ENCODE data around the gene CSN1S1.
"Not testable (repeated sequence)": the region's sequence is repeated elsewhere in the genome, so short reads cannot be mapped to it uniquely, and the experiment has no call there.

The CSN1S1 gene

GRCh38 chr4:69920874-69921273 lies 10.0 kb upstream of the CSN1S1 start:
- H3K27me3 ChIP-seq (ENCODE audit: insufficient read depth, low read length, poor library complexity, severe bottlenecking), result no peaks in the 10 kb centered on the region
- no peaks in the 10 kb centered on the region for H3K4me1 ChIP-seq (ENCODE audit: insufficient read depth, low read length, poor library complexity, severe bottlenecking)
- H3K9ac ChIP-seq (ENCODE audit: low read depth, low read length, poor library complexity, severe bottlenecking), result no peak overlapping the region
- no peak overlapping the region for H3K4me3 ChIP-seq (ENCODE audit: low read length, poor library complexity, severe bottlenecking)
- TF ChIP-seq EZH2phosphoT487 (IDR thresholded peaks at IDR 0.05; ENCODE audit: borderline replicate concordance), result no peak
- TF ChIP-seq CTCF (conservative IDR thresholded peaks at IDR 0.05; ENCODE audit: low read length), result no peak
- H2AFZ ChIP-seq (ENCODE audit: low read length), result no peak overlapping the region
- no peak overlapping the region for H3K4me2 ChIP-seq (ENCODE audit: low read depth, low read length, poor library complexity, severe bottlenecking)
- no peaks in the 10 kb centered on the region for H3K9me3 ChIP-seq (ENCODE audit: insufficient read depth, low read depth, low read length)
- no peaks in the 10 kb centered on the region for H4K20me1 ChIP-seq (ENCODE audit: insufficient read depth, low read length, poor library complexity, severe bottlenecking)
- no peaks in the 10 kb centered on the region for H3F3A ChIP-seq (ENCODE audit: low read depth)
- H3K36me3 ChIP-seq (ENCODE audit: insufficient read depth, low read length), result no peaks in the 10 kb centered on the region
- H3K79me2 ChIP-seq (ENCODE audit: insufficient read depth, low read length), result no peaks in the 10 kb centered on the region
- no peaks in the 10 kb centered on the region for H3K9me2 ChIP-seq (replicated peaks; ENCODE audit: low read depth, low read length)

DNA sequence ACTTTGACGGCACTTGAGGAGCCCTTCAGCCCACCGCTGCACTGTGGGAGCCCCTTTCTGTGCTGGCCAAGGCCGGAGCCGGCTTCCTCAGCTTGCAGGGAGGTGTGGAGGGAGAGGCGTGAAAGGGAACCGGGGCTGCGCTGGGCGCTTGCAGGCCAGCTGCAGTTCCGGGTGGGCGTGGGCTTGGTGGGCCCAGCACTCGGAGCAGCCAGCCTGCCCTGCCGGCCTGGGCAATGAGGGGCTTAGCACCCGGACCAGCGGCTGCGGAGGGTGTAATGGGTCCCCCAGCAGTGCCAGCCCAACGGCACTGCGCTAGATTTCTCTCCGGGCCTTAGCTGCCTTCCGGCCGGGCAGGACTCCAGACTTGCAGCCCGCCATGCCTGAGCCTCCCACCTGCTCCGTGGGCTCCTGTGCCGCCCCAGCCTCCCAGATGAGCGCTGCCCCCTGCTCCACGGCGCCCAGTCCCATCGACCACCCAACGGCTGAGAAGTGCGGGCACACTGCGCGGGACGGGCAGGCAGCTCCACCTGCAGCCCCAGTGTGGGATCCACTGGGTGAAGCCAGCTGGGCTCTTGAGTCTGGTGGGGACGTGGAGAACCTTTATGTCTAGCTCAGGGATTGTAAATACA lies 7.0 kb upstream of the CSN1S1 start:
- not testable (repeated sequence) for H2AFZ ChIP-seq (ENCODE audit: low read length); H3K79me2 ChIP-seq (ENCODE audit: insufficient read depth, low read length); H3K4me2 ChIP-seq (ENCODE audit: low read depth, low read length, poor library complexity, severe bottlenecking); H3K4me1 ChIP-seq (ENCODE audit: insufficient read depth, low read length, poor library complexity, severe bottlenecking); H4K20me1 ChIP-seq (ENCODE audit: insufficient read depth, low read length, poor library complexity, severe bottlenecking); H3K36me3 ChIP-seq (ENCODE audit: insufficient read depth, low read length); H3K27me3 ChIP-seq (ENCODE audit: insufficient read depth, low read length, poor library complexity, severe bottlenecking); H3K9ac ChIP-seq (ENCODE audit: low read depth, low read length, poor library complexity, severe bottlenecking); H3K4me3 ChIP-seq (ENCODE audit: low read length, poor library complexity, severe bottlenecking); H3F3A ChIP-seq (ENCODE audit: low read depth); H3K9me3 ChIP-seq (ENCODE audit: insufficient read depth, low read depth, low read length); H3K9me2 ChIP-seq (replicated peaks; ENCODE audit: low read depth, low read length)

DNA sequence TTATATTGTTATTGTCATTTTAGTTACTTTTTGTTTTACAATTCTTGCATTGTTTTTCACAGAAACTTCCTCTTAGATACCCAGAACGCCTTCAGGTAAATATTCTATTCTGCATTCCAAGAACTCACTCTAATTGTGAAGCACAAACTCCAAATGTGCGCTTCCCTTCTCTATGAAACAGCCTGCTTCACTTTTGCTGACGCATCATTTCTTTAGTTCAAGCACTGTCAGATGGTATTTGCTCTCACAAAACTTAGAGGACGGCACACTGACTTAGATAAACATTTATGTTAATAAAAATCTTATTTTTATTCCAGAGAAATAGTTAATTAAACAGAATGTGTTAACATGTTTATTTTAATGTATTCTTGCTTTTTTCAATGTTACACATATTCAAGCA lies 3.3 kb downstream of the CSN1S1 start:
- no peaks in the 10 kb centered on the region for H3F3A ChIP-seq (ENCODE audit: low read depth)
- H3K9ac ChIP-seq (ENCODE audit: low read depth, low read length, poor library complexity, severe bottlenecking), result no peak overlapping the region
- H2AFZ ChIP-seq (ENCODE audit: low read length), result no peak overlapping the region
- TF ChIP-seq CTCF (conservative IDR thresholded peaks at IDR 0.05; ENCODE audit: low read length), result no peak
- TF ChIP-seq EZH2phosphoT487 (IDR thresholded peaks at IDR 0.05; ENCODE audit: borderline replicate concordance), result no peak
- no peaks in the 10 kb centered on the region for H3K79me2 ChIP-seq (ENCODE audit: insufficient read depth, low read length)
- H3K4me3 ChIP-seq (ENCODE audit: low read length, poor library complexity, severe bottlenecking), result no peak overlapping the region
- H3K27me3 ChIP-seq (ENCODE audit: insufficient read depth, low read length, poor library complexity, severe bottlenecking), result no peaks in the 10 kb centered on the region
- H4K20me1 ChIP-seq (ENCODE audit: insufficient read depth, low read length, poor library complexity, severe bottlenecking), result no peaks in the 10 kb centered on the region
- H3K36me3 ChIP-seq (ENCODE audit: insufficient read depth, low read length), result no peaks in the 10 kb centered on the region
- no peaks in the 10 kb centered on the region for H3K4me1 ChIP-seq (ENCODE audit: insufficient read depth, low read length, poor library complexity, severe bottlenecking)
- no peaks in the 10 kb centered on the region for H3K9me3 ChIP-seq (ENCODE audit: insufficient read depth, low read depth, low read length)
- H3K4me2 ChIP-seq (ENCODE audit: low read depth, low read length, poor library complexity, severe bottlenecking), result no peak overlapping the region
- H3K9me2 ChIP-seq (replicated peaks; ENCODE audit: low read depth, low read length), result no peaks in the 10 kb centered on the region

DNA sequence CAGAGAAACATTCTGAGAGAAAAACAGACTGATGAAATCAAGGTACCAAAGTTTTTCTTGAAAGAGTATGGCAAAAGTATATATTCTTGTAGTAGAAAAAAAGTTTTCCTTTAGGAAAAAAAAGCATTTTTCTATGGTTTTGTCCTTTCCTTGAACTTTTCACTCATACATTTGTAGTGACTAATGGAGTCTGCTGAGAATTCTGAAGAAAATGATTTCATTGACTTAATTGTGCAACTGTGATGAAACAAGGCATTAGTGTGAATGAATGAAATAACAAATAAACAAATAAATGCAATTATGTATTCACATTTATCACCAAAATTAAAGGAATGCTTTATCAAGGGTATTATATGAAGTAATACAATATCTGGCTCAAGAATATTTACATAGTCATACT lies 5.7 kb downstream of the CSN1S1 start:
- Histone ChIP-seq H3K27me3 (ENCODE audit: insufficient read depth, low read length, poor library complexity, severe bottlenecking) (no peaks in the 10 kb centered on the region), H3K4me2 (ENCODE audit: low read depth, low read length, poor library complexity, severe bottlenecking) (no peak overlapping the region), H3K79me2 (ENCODE audit: insufficient read depth, low read length) (no peaks in the 10 kb centered on the region), H4K20me1 (ENCODE audit: insufficient read depth, low read length, poor library complexity, severe bottlenecking) (no peaks in the 10 kb centered on the region), H3K4me1 (ENCODE audit: insufficient read depth, low read length, poor library complexity, severe bottlenecking) (no peaks in the 10 kb centered on the region), H3K36me3 (ENCODE audit: insufficient read depth, low read length) (no peaks in the 10 kb centered on the region), H3K9me2 (replicated peaks; ENCODE audit: low read depth, low read length) (no peaks in the 10 kb centered on the region), H3K9ac (ENCODE audit: low read depth, low read length, poor library complexity, severe bottlenecking) (no peak overlapping the region), H3F3A (ENCODE audit: low read depth) (no peaks in the 10 kb centered on the region), H3K4me3 (ENCODE audit: low read length, poor library complexity, severe bottlenecking) (no peak overlapping the region), H3K9me3 (ENCODE audit: insufficient read depth, low read depth, low read length) (no peaks in the 10 kb centered on the region), H2AFZ (ENCODE audit: low read length) (no peak overlapping the region)
- no peak for TF ChIP-seq CTCF (conservative IDR thresholded peaks at IDR 0.05; ENCODE audit: low read length)
- TF ChIP-seq EZH2phosphoT487 (IDR thresholded peaks at IDR 0.05; ENCODE audit: borderline replicate concordance), result no peak
